Forelimb muscle (tissue), 1 donor: ENCODE data around the gene TSPAN11. TPM values are rescaled to one million over a fixed set of nuclear protein-coding genes. Genes with fewer than 3 reads are reported as not detected.

Experiments used
- DNase-seq: peaks from one replicate; pipeline ENCODE4 v3.0.0-alpha.2; 2013; ENCODE audit warnings: low read depth
- polyA plus RNA-seq: library from polyadenylated mRNA; unstranded; fragments of 120-200 nt; gene quantifications from one replicate; pipeline ENCODE4 v1.2.1, GENCODE V29; 2013; ENCODE audit not compliant: insufficient read length

Gene TSPAN11
- polyA plus RNA-seq, 1 donor = 6.1 TPM

- no peak for DNase-seq
Measured at GRCh38 chr12:30979371-30980259, 53.1 kb downstream of the TSPAN11 start.

GRCh38 chr12:30980955-30981662 lies 54.6 kb downstream of the TSPAN11 start:
- no peak for DNase-seq

GRCh38 chr12:30982413-30982812 lies 55.9 kb downstream of the TSPAN11 start:
- DNase-seq = no peak

- DNase-seq = no peak
Measured at GRCh38 chr12:30985814-30986452, 59.4 kb downstream of the TSPAN11 start.

GRCh38 chr12:30988086-30988485 lies 61.5 kb downstream of the TSPAN11 start:
- DNase-seq = no peak

GRCh38 chr12:30988646-30989286 lies 62.2 kb downstream of the TSPAN11 start:
- DNase-seq = no peak

- DNase-seq = no peak
Measured at GRCh38 chr12:30989754-30990153, 63.2 kb downstream of the TSPAN11 start.

GRCh38 chr12:30990316-30990715 lies 63.8 kb downstream of the TSPAN11 start:
- no peak for DNase-seq

- no peak for DNase-seq
Measured at GRCh38 chr12:30990776-30991175, 64.2 kb downstream of the TSPAN11 start.

- no peak for DNase-seq
Measured at GRCh38 chr12:30991466-30991865, 64.9 kb downstream of the TSPAN11 start.

- no peak for DNase-seq
Measured at GRCh38 chr12:30992381-30992780, 65.8 kb downstream of the TSPAN11 start.

- DNase-seq = no peak
Measured at GRCh38 chr12:30993766-30994165, 67.2 kb downstream of the TSPAN11 start.

GRCh38 chr12:30994274-30994673 lies 67.7 kb downstream of the TSPAN11 start:
- DNase-seq = no peak

- no peak for DNase-seq
Measured at GRCh38 chr12:30996255-30996654, 69.7 kb downstream of the TSPAN11 start.

GRCh38 chr12:30996752-30997151 lies 70.2 kb downstream of the TSPAN11 start:
- no peak for DNase-seq

GRCh38 chr12:30997685-30998440 lies 71.3 kb downstream of the TSPAN11 start:
- no peak for DNase-seq

- DNase-seq = no peak
Measured at GRCh38 chr12:30999011-30999410, 72.5 kb downstream of the TSPAN11 start.

GRCh38 chr12:30999723-31000122 lies 73.2 kb downstream of the TSPAN11 start:
- no peak for DNase-seq

- DNase-seq = no peak
Measured at GRCh38 chr12:31000751-31001150, 74.2 kb downstream of the TSPAN11 start.

GRCh38 chr12:31001581-31002360 lies 75.2 kb downstream of the TSPAN11 start:
- no peak for DNase-seq
